Neural cell (in vitro differentiated cells): ENCODE results near the gene QPRT. TPM values are rescaled to one million over a fixed set of nuclear protein-coding genes. Genes with fewer than 3 reads are reported as not detected.

Source experiments
- H2AFZ ChIP-seq: fragments of 200-600, 300-800 bp; sonication (generic), shearing (Covaris generic); 2 replicates; pipeline ENCODE4 v1.6.0; 2014; ENCODE audit warnings: low read depth, mild to moderate bottlenecking, antibody characterized with exemption, low read length, moderate library complexity
- H3F3A ChIP-seq: fragments of 200-600 bp; shearing (Covaris generic); 2 replicates; pipeline ENCODE4 v1.6.1; 2016; ENCODE audit warnings: mild to moderate bottlenecking, moderate library complexity, mixed read lengths, antibody characterized with exemption, low read length; ENCODE audit not compliant: insufficient read depth, poor library complexity, severe bottlenecking
- H3K27ac ChIP-seq: fragments of 200-600, 300-800 bp; sonication (generic), shearing (Covaris generic); 2 replicates; pipeline ENCODE4 v1.5.1; 2014; ENCODE audit warnings: mild to moderate bottlenecking, low read length, moderate library complexity
- H3K27me3 ChIP-seq: fragments of 300-800, 200-600 bp; sonication (generic), shearing (Covaris generic); 2 replicates; pipeline ENCODE4 v1.6.0; 2014; ENCODE audit warnings: mild to moderate bottlenecking, low read depth, low read length, moderate library complexity; ENCODE audit not compliant: insufficient read depth
- H3K36me3 ChIP-seq: fragments of 300-800, 200-600 bp; sonication (generic), shearing (Covaris generic); 2 replicates; pipeline ENCODE4 v1.5.1; 2014; ENCODE audit warnings: mild to moderate bottlenecking, antibody characterized with exemption, low read length, moderate library complexity; ENCODE audit not compliant: insufficient read depth
- H3K4me2 ChIP-seq: fragments of 300-800, 200-600 bp; sonication (generic), shearing (Covaris generic); 2 replicates; pipeline ENCODE4 v1.6.0; 2014; ENCODE audit warnings: mild to moderate bottlenecking, low read length
- H3K4me3 ChIP-seq: fragments of 300-800, 200-600 bp; sonication (generic), shearing (Covaris generic); 2 replicates; pipeline ENCODE4 v1.5.1; 2014; ENCODE audit warnings: mild to moderate bottlenecking, low read length, moderate library complexity
- H3K79me2 ChIP-seq: fragments of 200-600 bp; shearing (Covaris generic); replicated peaks from 2 replicates; pipeline ENCODE4 v1.6.0; 2014; ENCODE audit warnings: mild to moderate bottlenecking, low read length, moderate library complexity; ENCODE audit not compliant: insufficient read depth
- H3K9ac ChIP-seq: fragments of 300-800, 200-600 bp; sonication (generic), shearing (Covaris generic); 2 replicates; pipeline ENCODE4 v1.6.1; 2016; ENCODE audit warnings: mild to moderate bottlenecking, low read length, mixed read lengths
- H3K9me2 ChIP-seq: fragments of 200-600 bp; shearing (Covaris generic); 2 replicates; pipeline ENCODE4 v1.6.1; 2016; ENCODE audit warnings: mild to moderate bottlenecking, low read length, mixed read lengths; ENCODE audit not compliant: insufficient read depth
- H3K9me3 ChIP-seq: fragments of 200-600, 300-800 bp; sonication (generic), shearing (Covaris generic); 2 replicates; pipeline ENCODE4 v1.6.1; 2016; ENCODE audit warnings: mild to moderate bottlenecking, mixed run types, low read length, moderate library complexity, mixed read lengths
- H4K20me1 ChIP-seq: fragments of 200-600 bp; shearing (Covaris generic); 2 replicates; pipeline ENCODE4 v1.6.1; 2016; ENCODE audit warnings: mild to moderate bottlenecking, mixed run types; ENCODE audit not compliant: insufficient read depth
- EP300 ChIP-seq: fragments of 450-650 bp; conservative IDR thresholded peaks from 2 replicates; pipeline ENCODE4 v1.6.1; 2014; ENCODE audit warnings: antibody characterized with exemption, mild to moderate bottlenecking, moderate library complexity; ENCODE audit not compliant: poor library complexity, severe bottlenecking
- EZH2 ChIP-seq: fragments of 200-600, 300-800 bp; shearing (Covaris generic), sonication (generic); IDR thresholded peaks from 2 replicates; pipeline ENCODE4 v1.6.1; 2014; ENCODE audit warnings: antibody characterized with exemption, low read length, borderline replicate concordance, mild to moderate bottlenecking; ENCODE audit not compliant: insufficient read depth, poor library complexity, severe bottlenecking
- MXI1 ChIP-seq: fragments of 450-650 bp; conservative IDR thresholded peaks from 2 replicates; pipeline ENCODE4 v1.6.1; 2014; ENCODE audit warnings: antibody characterized with exemption, mild to moderate bottlenecking; ENCODE audit not compliant: poor library complexity, severe bottlenecking
- POLR2AphosphoS5 ChIP-seq: IDR thresholded peaks from 2 replicates; pipeline ENCODE4 v1.6.1; 2012
- RAD21 ChIP-seq: fragments of 450-650 bp; conservative IDR thresholded peaks from 2 replicates; pipeline ENCODE4 v1.6.1; 2014; ENCODE audit warnings: antibody characterized with exemption, mild to moderate bottlenecking, moderate library complexity
- SMC3 ChIP-seq: fragments of 450-650 bp; conservative IDR thresholded peaks from 2 replicates; pipeline ENCODE4 v1.6.1; 2014; ENCODE audit warnings: antibody characterized with exemption, mild to moderate bottlenecking, moderate library complexity; ENCODE audit not compliant: poor library complexity
- TAF1 ChIP-seq: IDR thresholded peaks from 2 replicates; pipeline ENCODE4 v1.6.1; 2012; ENCODE audit warnings: low read depth
- polyA plus RNA-seq: library from polyadenylated mRNA; depleted of rRNA; stranded (reverse); fragments of >200 nt; gene quantifications from 2 replicates; pipeline ENCODE4 v1.2.3, GENCODE V29; 2014
- TF ChIP-seq, protein P1 (sequence below): fragments of 450-650 bp; IDR thresholded peaks from 2 replicates; pipeline ENCODE4 v1.5.1; 2014; ENCODE audit warnings: antibody characterized with exemption, mild to moderate bottlenecking, moderate library complexity; ENCODE audit not compliant: poor library complexity, severe bottlenecking
- TF ChIP-seq, protein P2 (sequence below): IDR thresholded peaks from 2 replicates; pipeline ENCODE4 v1.6.1; 2012; ENCODE audit warnings: borderline replicate concordance

QPRT gene
- polyA plus RNA-seq, 1 donor from 2014 or later, result 2.7 TPM

- TF ChIP-seq, protein P1, sequence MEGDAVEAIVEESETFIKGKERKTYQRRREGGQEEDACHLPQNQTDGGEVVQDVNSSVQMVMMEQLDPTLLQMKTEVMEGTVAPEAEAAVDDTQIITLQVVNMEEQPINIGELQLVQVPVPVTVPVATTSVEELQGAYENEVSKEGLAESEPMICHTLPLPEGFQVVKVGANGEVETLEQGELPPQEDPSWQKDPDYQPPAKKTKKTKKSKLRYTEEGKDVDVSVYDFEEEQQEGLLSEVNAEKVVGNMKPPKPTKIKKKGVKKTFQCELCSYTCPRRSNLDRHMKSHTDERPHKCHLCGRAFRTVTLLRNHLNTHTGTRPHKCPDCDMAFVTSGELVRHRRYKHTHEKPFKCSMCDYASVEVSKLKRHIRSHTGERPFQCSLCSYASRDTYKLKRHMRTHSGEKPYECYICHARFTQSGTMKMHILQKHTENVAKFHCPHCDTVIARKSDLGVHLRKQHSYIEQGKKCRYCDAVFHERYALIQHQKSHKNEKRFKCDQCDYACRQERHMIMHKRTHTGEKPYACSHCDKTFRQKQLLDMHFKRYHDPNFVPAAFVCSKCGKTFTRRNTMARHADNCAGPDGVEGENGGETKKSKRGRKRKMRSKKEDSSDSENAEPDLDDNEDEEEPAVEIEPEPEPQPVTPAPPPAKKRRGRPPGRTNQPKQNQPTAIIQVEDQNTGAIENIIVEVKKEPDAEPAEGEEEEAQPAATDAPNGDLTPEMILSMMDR, result peak; percentile 79
Observed at GRCh38 chr16:29710227-29711219, 31.5 kb downstream of the QPRT start (continued).

DNA sequence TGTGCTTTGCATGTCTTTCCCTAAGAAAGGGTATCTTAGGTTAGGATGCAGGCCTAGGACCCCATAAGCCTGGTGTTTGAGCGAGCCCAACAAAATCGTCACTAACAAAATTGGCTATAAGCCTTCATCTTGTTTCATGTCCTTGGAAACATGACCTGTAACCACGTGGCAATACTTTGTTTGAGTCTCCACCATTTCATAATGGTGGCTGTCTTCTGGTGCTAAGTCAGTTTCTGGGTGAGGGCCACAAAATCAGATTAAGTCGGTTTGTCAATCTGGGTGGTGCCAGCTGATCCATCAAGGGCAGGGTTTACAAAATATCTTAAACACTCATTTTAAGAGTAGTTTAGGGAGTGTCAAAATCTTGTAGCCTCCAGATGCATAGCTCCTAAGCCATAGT, 33.8 kb downstream of the QPRT start:
- TF ChIP-seq, protein P2, sequence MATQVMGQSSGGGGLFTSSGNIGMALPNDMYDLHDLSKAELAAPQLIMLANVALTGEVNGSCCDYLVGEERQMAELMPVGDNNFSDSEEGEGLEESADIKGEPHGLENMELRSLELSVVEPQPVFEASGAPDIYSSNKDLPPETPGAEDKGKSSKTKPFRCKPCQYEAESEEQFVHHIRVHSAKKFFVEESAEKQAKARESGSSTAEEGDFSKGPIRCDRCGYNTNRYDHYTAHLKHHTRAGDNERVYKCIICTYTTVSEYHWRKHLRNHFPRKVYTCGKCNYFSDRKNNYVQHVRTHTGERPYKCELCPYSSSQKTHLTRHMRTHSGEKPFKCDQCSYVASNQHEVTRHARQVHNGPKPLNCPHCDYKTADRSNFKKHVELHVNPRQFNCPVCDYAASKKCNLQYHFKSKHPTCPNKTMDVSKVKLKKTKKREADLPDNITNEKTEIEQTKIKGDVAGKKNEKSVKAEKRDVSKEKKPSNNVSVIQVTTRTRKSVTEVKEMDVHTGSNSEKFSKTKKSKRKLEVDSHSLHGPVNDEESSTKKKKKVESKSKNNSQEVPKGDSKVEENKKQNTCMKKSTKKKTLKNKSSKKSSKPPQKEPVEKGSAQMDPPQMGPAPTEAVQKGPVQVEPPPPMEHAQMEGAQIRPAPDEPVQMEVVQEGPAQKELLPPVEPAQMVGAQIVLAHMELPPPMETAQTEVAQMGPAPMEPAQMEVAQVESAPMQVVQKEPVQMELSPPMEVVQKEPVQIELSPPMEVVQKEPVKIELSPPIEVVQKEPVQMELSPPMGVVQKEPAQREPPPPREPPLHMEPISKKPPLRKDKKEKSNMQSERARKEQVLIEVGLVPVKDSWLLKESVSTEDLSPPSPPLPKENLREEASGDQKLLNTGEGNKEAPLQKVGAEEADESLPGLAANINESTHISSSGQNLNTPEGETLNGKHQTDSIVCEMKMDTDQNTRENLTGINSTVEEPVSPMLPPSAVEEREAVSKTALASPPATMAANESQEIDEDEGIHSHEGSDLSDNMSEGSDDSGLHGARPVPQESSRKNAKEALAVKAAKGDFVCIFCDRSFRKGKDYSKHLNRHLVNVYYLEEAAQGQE, result no peak
- TF ChIP-seq, protein P1, result no peak
- TF ChIP-seq TAF1 (no peak), POLR2AphosphoS5 (no peak), RAD21 (no peak), EP300 (no peak), EZH2 (no peak), SMC3 (no peak), MXI1 (no peak)

More for the DNA sequence above, 33.8 kb downstream of the QPRT start:
- no peak overlapping the region for H3K9ac ChIP-seq
- no peak overlapping the region for H3K27ac ChIP-seq
- H3K27me3 ChIP-seq, result no peaks in the 10 kb centered on the region
- no peaks in the 10 kb centered on the region for H3F3A ChIP-seq
- H3K4me2 ChIP-seq, result no peak overlapping the region
- no peaks in the 10 kb centered on the region for H4K20me1 ChIP-seq
- no peaks in the 10 kb centered on the region for H3K9me3 ChIP-seq
- no peaks in the 10 kb centered on the region for H3K79me2 ChIP-seq
- no peaks in the 10 kb centered on the region for H3K36me3 ChIP-seq
- H3K4me3 ChIP-seq, result no peak overlapping the region
- H2AFZ ChIP-seq, result no peak overlapping the region
- H3K9me2 ChIP-seq, result no peaks in the 10 kb centered on the region
